CD8-positive, alpha-beta memory T cell (primary cell): ENCODE data around the gene PYGM. TPM values are rescaled to one million over a fixed set of nuclear protein-coding genes. Genes with fewer than 3 reads are reported as not detected.

Source experiments
- CTCF ChIA-PET: fragments of 350-600 bp; sonication (Branson Sonifier 250); formaldehyde crosslinking; loops from one replicate; lab custom pipeline; 2021; ENCODE audit warnings: antibody characterized with exemption; lab: Charles Lee
- POLR2A ChIA-PET: fragments of 350-600 bp; sonication (Branson Sonifier 250); formaldehyde crosslinking; loops from one replicate; lab custom pipeline; 2021; ENCODE audit warnings: antibody characterized with exemption; lab: Charles Lee
- DNase-seq, 5 donors: peaks; one replicate each; pipeline versions ENCODE4 v3.0.0 to v3.0.0-alpha.2; 2020 to 2022; ENCODE audit warnings: mixed read lengths in 1 of 5
- H3K27ac ChIP-seq: one replicate; pipeline ENCODE4 v1.7.0; 2013; ENCODE audit warnings: low read depth, mild to moderate bottlenecking, low read length, moderate library complexity
- H3K27me3 ChIP-seq: 2 replicates; pipeline ENCODE4 v1.7.0; 2013; ENCODE audit warnings: low read length, mild to moderate bottlenecking; ENCODE audit not compliant: insufficient read depth, poor library complexity, severe bottlenecking
- H3K36me3 ChIP-seq: 2 replicates; pipeline ENCODE4 v1.7.0; 2013; ENCODE audit warnings: mild to moderate bottlenecking, low read length, moderate library complexity; ENCODE audit not compliant: insufficient read depth
- H3K4me1 ChIP-seq: 2 replicates; pipeline ENCODE4 v1.7.0; 2013; ENCODE audit warnings: mild to moderate bottlenecking, low read length, moderate library complexity; ENCODE audit not compliant: insufficient read depth
- H3K4me3 ChIP-seq: 2 replicates; pipeline ENCODE4 v1.7.0; 2013; ENCODE audit warnings: mild to moderate bottlenecking, low read length
- H3K9me3 ChIP-seq: 2 replicates; pipeline ENCODE4 v1.7.0; 2013; ENCODE audit warnings: mild to moderate bottlenecking, low read length
- H3K27ac Mint-ChIP-seq, 8 donors: one replicate each; pipeline ENCODE4 v1.8.0; 2020 to 2021; ENCODE audit warnings: mixed read lengths in 8 of 8, mild to moderate bottlenecking in 6 of 8, inconsistent platforms in 3 of 8, moderate library complexity in 3 of 8
- H3K27me3 Mint-ChIP-seq, 2 donors: one replicate each; pipeline ENCODE4 v1.8.0; 2020 to 2021; ENCODE audit warnings: mixed read lengths in 2 of 2, mild to moderate bottlenecking in 1 of 2, moderate library complexity in 1 of 2
- H3K36me3 Mint-ChIP-seq, 3 donors: one replicate each; pipeline ENCODE4 v1.8.0; 2020 to 2021; ENCODE audit warnings: mixed read lengths in 3 of 3, inconsistent platforms in 1 of 3, mild to moderate bottlenecking in 1 of 3
- H3K4me1 Mint-ChIP-seq, 3 donors: one replicate each; pipeline ENCODE4 v1.8.0; 2020 to 2021; ENCODE audit warnings: mixed read lengths in 3 of 3, inconsistent platforms in 1 of 3, mild to moderate bottlenecking in 1 of 3
- H3K4me3 Mint-ChIP-seq, 7 donors: one replicate each; pipeline ENCODE4 v1.8.0; 2020 to 2021; ENCODE audit warnings: mixed read lengths in 7 of 7, mild to moderate bottlenecking in 6 of 7, moderate library complexity in 4 of 7, inconsistent platforms in 2 of 7
- H3K9me3 Mint-ChIP-seq, 5 donors: one replicate each; pipeline ENCODE4 v1.8.0; 2020 to 2022; ENCODE audit warnings: mixed read lengths in 5 of 5, mild to moderate bottlenecking in 3 of 5, moderate library complexity in 2 of 5, inconsistent platforms in 1 of 5
- polyA plus RNA-seq: library from polyadenylated mRNA; unstranded; fragments of 300-500 nt; fragmentation: Illumina TruSeq; gene quantifications from one replicate; pipeline ENCODE4 v1.2.3, GENCODE V29; 2021
- total RNA-seq, 2 experiments: library from RNA; stranded (reverse); gene quantifications; one replicate each; pipeline ENCODE4 v1.2.3, GENCODE V29; 2021

The PYGM gene
- total and polyA plus RNA-seq, 3 experiments from 2014 or later: 0.15 to 2.2 (median 2.2) TPM

DNA sequence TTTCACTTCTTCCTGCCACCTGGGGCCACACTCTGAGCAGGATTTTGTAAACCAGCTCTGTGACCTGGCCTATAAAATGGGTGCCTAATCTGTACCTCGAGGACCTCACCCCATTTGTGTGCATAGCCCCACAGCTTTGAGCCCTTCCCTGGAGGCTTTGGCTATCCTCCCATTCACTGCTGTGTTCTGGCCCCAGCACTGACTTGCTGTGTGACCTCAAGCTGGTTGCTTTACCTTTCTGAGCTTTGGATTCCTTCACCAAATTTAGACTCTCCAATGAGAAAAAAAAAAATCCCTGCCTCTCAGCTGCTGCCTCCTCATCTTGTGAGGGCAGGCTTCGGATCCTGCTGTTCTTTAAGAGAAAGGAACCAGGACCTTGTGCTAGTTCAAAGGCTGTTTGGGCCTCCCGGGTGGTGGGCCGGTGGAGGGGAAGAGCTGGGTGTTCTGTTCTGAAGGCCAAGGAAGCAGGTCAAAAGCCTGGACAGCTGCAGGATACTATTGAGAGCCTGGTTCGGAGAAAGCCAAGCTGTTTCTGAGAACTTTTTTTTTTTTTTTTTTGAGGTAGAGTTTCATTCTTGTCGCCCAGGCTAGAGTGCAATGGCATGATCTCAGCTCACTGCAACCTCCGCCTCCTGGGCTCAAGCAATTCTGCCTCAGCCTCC is 1.1 kb upstream of the PYGM start:
- Mint-ChIP-seq H3K27ac (peak overlapping the region; percentile 63 to 97 (median 84)), H3K27me3 (peaks cover 0 to 3% of the 10 kb centered on the region in 2 donors), H3K4me1 (peaks cover 63 to 71% (median 64%) of the 10 kb centered on the region in 3 donors), H3K9me3 (no peaks in the 10 kb centered on the region), H3K4me3 (peak overlapping the region; percentile 7 to 74 (median 47)), H3K36me3 (peaks cover 9 to 48% (median 19%) of the 10 kb centered on the region in 3 donors)
- H3K27ac ChIP-seq: peak overlapping the region; percentile 12
- peaks cover 10% of the 10 kb centered on the region for H3K36me3 ChIP-seq
- peaks cover 67% of the 10 kb centered on the region for H3K4me1 ChIP-seq
- peak overlapping the region; percentile 42 for H3K4me3 ChIP-seq
- H3K27me3 ChIP-seq: no peaks in the 10 kb centered on the region
- DNase-seq: peak in 1 of 5 donors; percentile 40
- ChIA-PET POLR2A (interaction anchor here (0.6 to 15.8 kb wide), 6 partner anchors 14 to 74 kb away, joined by 3 to 220 read pairs (median 8); partner anchors contain the start of genes RASGRP2 and SF1), CTCF (interaction anchor here (1.4 to 26.7 kb wide), 6 partner anchors 10 to 72 kb away, joined by 4 to 441 read pairs (median 5); partner anchors contain the start of genes RASGRP2 and SF1)
- no peaks in the 10 kb centered on the region for H3K9me3 ChIP-seq

DNA sequence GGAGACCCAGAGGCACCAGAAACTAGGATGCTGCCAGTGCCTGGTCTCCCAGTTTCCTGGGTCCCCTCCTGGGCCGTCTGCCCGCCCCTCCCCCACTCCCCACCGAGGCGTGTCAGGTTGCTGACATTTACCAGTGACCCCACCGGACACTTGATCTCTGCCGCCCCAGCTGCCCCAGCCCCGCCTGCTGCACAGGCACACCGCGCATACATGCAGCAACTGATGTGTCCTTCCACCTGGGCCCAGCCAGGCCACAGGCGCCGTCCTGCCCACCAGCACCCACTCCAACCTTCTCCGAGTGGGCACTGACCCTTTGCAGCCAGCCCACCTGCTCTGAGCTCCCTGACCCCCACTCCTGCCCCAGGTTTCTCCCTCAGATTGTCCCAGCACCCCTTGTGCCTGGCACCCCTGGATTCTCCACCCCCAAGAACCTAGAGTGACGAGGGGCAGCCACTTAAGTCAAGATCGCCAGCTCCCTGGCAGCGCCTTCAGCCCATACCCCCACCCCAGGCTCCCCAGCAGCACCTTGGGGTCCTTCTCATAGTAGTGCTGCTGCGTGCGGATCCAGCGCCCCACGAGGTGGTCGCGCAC is 548 bp downstream of the PYGM start:
- Mint-ChIP-seq H3K36me3 (peaks cover 0 to 32% (median 12%) of the 10 kb centered on the region in 3 donors), H3K4me1 (peaks cover 47 to 58% (median 50%) of the 10 kb centered on the region in 3 donors), H3K27ac (peak overlapping the region in 4 of 8 donors; percentile 51 to 94 (median 66)), H3K9me3 (no peaks in the 10 kb centered on the region), H3K4me3 (no peak overlapping the region), H3K27me3 (no peaks in the 10 kb centered on the region)
- Histone ChIP-seq H3K27ac (no peak overlapping the region), H3K9me3 (no peaks in the 10 kb centered on the region), H3K27me3 (no peaks in the 10 kb centered on the region), H3K36me3 (no peaks in the 10 kb centered on the region), H3K4me1 (peaks cover 53% of the 10 kb centered on the region), H3K4me3 (no peak overlapping the region)
- ChIA-PET CTCF (interaction anchor here (0.7 to 26.7 kb wide), 5 partner anchors 9 to 71 kb away, joined by 3 to 441 read pairs (median 4); partner anchors contain the start of genes RASGRP2 and SF1), POLR2A (interaction anchor here (0.7 to 15.8 kb wide), 4 partner anchors 15 to 20 kb away, joined by 6 to 220 read pairs (median 14); partner anchors contain the start of genes RASGRP2 and SF1)
- peak in 1 of 5 donors; percentile 47 for DNase-seq

DNA sequence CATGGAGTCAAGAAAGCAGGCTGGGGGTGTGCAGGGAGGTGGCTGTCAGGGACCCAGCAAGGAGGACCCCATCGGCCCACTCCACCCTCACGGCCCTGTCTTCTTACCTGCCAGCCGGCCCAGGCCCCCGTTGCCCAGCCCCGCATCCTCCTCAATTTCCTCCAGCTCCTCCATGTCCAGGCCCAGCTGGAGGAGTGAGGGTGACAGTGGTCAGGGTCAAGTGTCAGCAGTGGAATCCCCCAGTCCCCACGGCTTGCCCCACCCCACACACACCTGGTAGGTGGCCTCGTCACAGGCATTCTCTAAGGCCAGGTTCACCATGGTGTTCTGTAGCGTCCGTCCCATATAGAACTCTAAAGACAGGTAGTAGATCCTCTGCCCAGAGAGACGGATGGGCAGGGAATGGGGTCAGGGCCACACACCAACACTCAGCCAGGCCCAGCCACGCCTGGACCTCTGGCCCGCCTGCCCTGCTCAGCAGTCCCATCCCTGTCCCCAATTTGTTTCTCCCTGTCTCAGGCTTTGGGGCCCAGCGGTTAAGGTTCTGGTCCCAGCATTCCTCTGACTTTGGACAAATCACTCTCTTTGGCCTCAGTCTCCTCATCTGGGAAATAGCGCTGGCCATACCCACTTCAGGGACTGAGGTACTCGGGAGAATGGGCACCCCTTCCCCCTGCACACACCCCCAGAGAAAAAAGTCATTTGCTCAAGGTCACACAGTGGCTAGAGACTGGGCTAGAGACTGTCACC is 1.3 kb downstream of the PYGM start:
- CTCF ChIA-PET: interaction anchor here (1.1 to 26.7 kb wide), 2 partner anchors 10 to 11 kb away, joined by 3 to 441 read pairs; partner anchors contain the start of gene RASGRP2
- Mint-ChIP-seq H3K27me3 (no peaks in the 10 kb centered on the region), H3K9me3 (no peaks in the 10 kb centered on the region), H3K4me3 (no peak overlapping the region), H3K27ac (peak overlapping the region in 2 of 8 donors; percentile 36 to 94), H3K4me1 (peaks cover 40 to 51% (median 43%) of the 10 kb centered on the region in 3 donors), H3K36me3 (peaks cover 0 to 30% (median 12%) of the 10 kb centered on the region in 3 donors)
- Histone ChIP-seq H3K36me3 (no peaks in the 10 kb centered on the region), H3K27me3 (no peaks in the 10 kb centered on the region), H3K4me1 (peaks cover 46% of the 10 kb centered on the region), H3K27ac (no peak overlapping the region), H3K4me3 (no peak overlapping the region), H3K9me3 (no peaks in the 10 kb centered on the region)
- POLR2A ChIA-PET: interaction anchor here (0.6 to 15.8 kb wide), 3 partner anchors 14 to 64 kb away, joined by 3 to 220 read pairs (median 6); partner anchors contain the start of gene RASGRP2
- peak in 1 of 5 donors; percentile 30 for DNase-seq

DNA sequence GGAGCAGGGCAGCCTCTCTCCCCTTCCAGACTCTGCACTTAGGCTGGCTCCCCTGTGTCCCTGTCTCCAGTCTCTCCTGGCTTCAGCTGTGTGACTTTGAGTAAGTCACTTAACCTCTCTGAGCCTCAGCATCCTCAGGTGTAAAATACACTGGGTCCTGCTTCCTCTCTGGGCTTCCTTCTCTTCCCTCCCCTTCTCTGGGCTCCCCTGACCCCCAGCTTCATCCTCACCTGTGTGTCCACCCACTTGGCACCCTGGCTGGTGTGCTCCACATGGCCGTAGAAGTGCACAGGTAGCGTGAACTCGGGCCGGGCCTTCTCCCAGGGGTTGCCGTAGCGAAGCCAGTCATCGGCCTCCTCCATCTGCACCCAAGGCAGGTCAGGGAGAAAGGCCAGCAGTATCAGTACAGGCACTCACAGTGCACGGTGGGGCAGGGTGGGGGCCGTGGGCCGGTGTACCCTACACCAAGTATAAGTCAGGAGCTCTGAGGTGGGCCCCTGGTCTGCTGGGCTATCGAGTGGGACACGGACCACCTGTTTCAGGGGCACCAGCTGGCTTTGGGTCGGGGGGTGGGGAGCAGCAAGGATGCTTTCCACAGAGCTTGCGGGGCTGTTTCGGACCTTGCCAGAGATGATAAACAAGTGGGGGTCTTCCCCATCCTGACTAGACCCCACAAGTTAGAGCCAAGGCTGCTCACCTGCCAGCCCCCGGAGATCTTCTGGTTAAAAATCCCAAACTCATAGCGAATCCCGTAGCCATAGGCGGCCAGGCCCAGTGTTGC is 2.0 kb downstream of the PYGM start:
- Mint-ChIP-seq H3K9me3 (no peaks in the 10 kb centered on the region), H3K27me3 (no peaks in the 10 kb centered on the region), H3K4me1 (peaks cover 34 to 44% (median 35%) of the 10 kb centered on the region in 3 donors), H3K4me3 (no peak overlapping the region), H3K27ac (peak overlapping the region in 3 of 8 donors; percentile 68 to 94 (median 89)), H3K36me3 (peaks cover 0 to 28% (median 10%) of the 10 kb centered on the region in 3 donors)
- ChIA-PET POLR2A (interaction anchor here (0.6 to 15.8 kb wide), 4 partner anchors 14 to 65 kb away, joined by 3 to 220 read pairs (median 8); partner anchors contain the start of gene RASGRP2), CTCF (interaction anchor here (26.7 kb wide), 1 partner anchor 10 kb away, joined by 441 read pairs; the partner anchor contains the start of gene RASGRP2)
- no peaks in the 10 kb centered on the region for H3K9me3 ChIP-seq
- H3K36me3 ChIP-seq: no peaks in the 10 kb centered on the region
- no peak overlapping the region for H3K27ac ChIP-seq
- no peak overlapping the region for H3K4me3 ChIP-seq
- peaks cover 38% of the 10 kb centered on the region for H3K4me1 ChIP-seq
- H3K27me3 ChIP-seq: no peaks in the 10 kb centered on the region
- peak in 1 of 5 donors; percentile 41 for DNase-seq

DNA sequence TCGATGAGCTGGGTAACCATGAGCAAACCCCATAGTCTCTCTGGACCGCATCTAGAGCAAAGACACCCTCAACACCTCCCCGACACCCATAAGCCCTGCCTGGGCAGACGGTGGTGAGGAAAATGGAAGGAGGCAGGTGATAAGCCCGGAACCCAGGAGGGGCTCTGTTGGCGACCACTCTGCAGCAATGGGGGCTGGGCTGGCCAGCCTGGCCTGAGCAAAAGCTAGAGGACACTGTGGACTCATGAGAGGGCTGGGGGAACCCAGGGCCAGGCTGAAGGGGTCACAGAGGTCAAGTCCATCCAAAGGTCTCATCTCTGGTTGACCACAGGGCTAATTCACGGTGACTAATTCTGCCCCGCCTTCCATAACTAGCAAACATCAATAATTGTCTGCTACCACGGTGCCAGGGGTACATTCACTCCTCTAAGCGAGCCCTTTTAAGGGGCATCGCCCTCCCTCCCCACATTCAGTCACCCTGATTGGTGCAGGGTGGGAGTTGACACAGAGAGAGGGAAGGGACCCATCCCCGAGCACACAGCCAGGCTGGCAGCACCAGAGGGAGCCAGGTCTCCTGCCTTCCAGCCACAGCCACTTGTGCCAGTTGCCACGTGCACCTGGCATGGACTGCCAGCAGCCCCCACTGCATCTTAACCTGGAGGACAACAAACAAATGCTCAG is 4.0 kb downstream of the PYGM start:
- no peak overlapping the region for H3K4me3 ChIP-seq
- H3K4me3 Mint-ChIP-seq: no peak overlapping the region
- no peaks in the 10 kb centered on the region for H3K27me3 Mint-ChIP-seq
- no peak overlapping the region for H3K27ac ChIP-seq
- peak in 1 of 5 donors; percentile 42 for DNase-seq
- no peaks in the 10 kb centered on the region for H3K9me3 Mint-ChIP-seq
- no peaks in the 10 kb centered on the region for H3K9me3 ChIP-seq
- POLR2A ChIA-PET: interaction anchor here (0.6 to 1.5 kb wide), 3 partner anchors 11 to 14 kb away, joined by 3 to 6 read pairs (median 3); no protein-coding TSS in a partner anchor
- peaks cover 18 to 33% (median 28%) of the 10 kb centered on the region in 3 donors for H3K4me1 Mint-ChIP-seq
- peak overlapping the region in 1 of 8 donors; percentile 47 for H3K27ac Mint-ChIP-seq
- H3K4me1 ChIP-seq: peaks cover 23% of the 10 kb centered on the region
- peaks cover 6% of the 10 kb centered on the region for H3K36me3 ChIP-seq
- CTCF ChIA-PET: interaction anchor here (18.5 to 26.7 kb wide), 2 partner anchors 8 to 11 kb away, joined by 441 read pairs; partner anchors contain the start of genes PYGM, RASGRP2 and SF1
- no peaks in the 10 kb centered on the region for H3K27me3 ChIP-seq
- H3K36me3 Mint-ChIP-seq: peaks cover 0 to 30% (median 3%) of the 10 kb centered on the region in 3 donors

DNA sequence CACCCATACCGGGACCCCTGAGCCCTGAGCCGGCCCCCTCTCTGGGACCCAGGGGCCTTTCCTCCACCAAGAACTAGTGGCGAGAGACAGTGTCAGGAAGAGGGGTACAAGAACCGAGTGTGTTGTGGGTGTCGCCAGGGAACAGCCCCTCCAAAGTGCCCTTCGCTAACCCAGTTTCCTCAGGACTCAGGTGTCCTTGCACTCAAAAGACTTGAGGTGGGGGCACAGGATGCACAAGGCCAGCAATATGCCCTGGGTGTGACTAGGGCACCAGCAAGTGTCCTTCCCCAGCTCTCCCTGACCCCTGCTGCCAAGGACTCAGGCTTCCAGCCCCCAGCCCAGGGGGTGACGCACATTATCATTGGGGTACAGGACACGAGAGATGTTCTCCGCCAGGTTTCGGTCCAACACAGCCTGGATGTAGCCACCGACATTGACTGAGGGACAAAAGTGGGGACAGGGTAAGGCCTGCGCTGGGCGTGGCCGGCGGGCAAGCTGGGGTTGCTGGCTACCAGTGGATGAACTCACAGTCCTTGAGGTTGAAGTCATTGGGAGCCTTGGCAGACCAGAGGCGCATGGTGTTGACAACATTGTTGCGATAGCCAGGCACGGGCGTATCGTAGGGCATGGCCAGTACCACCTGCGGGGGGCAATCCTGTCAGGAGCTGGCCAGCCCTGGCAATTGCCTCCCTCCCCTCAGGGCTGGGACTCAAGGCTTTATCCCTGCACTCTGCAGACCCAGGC is 4.7 kb downstream of the PYGM start:
- Mint-ChIP-seq H3K27ac (peak overlapping the region in 1 of 8 donors; percentile 47), H3K4me1 (peaks cover 18 to 33% (median 30%) of the 10 kb centered on the region in 3 donors), H3K9me3 (no peaks in the 10 kb centered on the region), H3K36me3 (peaks cover 0 to 34% (median 5%) of the 10 kb centered on the region in 3 donors), H3K4me3 (no peak overlapping the region), H3K27me3 (no peaks in the 10 kb centered on the region)
- DNase-seq: peak in 1 of 5 donors; percentile 42
- Histone ChIP-seq H3K27ac (no peak overlapping the region), H3K36me3 (peaks cover 6% of the 10 kb centered on the region), H3K27me3 (no peaks in the 10 kb centered on the region), H3K9me3 (no peaks in the 10 kb centered on the region), H3K4me3 (no peak overlapping the region), H3K4me1 (peaks cover 22% of the 10 kb centered on the region)
- ChIA-PET CTCF (interaction anchor here (18.5 to 26.7 kb wide), 2 partner anchors 7 to 12 kb away, joined by 441 read pairs; partner anchors contain the start of genes PYGM, RASGRP2 and SF1), POLR2A (interaction anchor here (1.0 kb wide), 1 partner anchor 11 kb away, joined by 3 read pairs; no protein-coding TSS in a partner anchor)
